Stromal cell of bone marrow (primary cell): Measurements from ENCODE around the gene LRRC3C.

Experiments
- DNase-seq: peaks from one replicate; pipeline ENCODE4 v3.0.0-alpha.2; 2012; ENCODE audit warnings: low read depth

LRRC3C gene

DNA sequence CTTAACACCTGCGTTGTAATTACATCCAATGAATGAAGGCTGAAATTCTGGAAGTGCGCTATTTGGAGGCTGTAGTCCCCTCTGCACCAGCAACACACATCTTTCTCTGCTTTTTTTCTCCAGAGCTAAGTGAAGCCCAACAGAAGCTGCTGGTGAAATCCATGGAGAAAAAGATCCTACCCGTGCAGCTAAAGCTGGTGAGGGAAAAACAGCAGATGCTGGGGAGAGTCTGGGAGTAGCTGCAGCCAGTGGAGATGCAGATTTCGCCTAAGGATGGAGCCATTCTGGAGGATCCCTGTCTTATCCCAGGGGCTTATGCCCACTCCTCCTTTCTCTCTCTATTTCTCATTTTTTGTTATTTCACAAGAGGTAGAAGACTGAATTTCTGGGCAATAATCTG, 48.3 kb downstream of the LRRC3C start:
- DNase-seq = no peak

- DNase-seq = peak; percentile 77
These were observed 51.6 kb downstream of the LRRC3C start for GRCh38 chr17:39979016-39979670.

- DNase-seq = no peak
These were observed 52.4 kb downstream of the LRRC3C start for GRCh38 chr17:39979893-39980350.

GRCh38 chr17:39980351-39981206, 53.0 kb downstream of the LRRC3C start, which contains the start of gene PSMD3:
Gene PSMD3, plus strand, starts transcription at chr17:39980807. Its CDS starts 164 bp downstream, at chr17:39980971.
- DNase-seq = peak; percentile 100

GRCh38 chr17:39981207-39981741, 53.7 kb downstream of the LRRC3C start:
- no peak for DNase-seq

- no peak for DNase-seq
These were observed 54.3 kb downstream of the LRRC3C start for GRCh38 chr17:39981766-39982375.

DNA sequence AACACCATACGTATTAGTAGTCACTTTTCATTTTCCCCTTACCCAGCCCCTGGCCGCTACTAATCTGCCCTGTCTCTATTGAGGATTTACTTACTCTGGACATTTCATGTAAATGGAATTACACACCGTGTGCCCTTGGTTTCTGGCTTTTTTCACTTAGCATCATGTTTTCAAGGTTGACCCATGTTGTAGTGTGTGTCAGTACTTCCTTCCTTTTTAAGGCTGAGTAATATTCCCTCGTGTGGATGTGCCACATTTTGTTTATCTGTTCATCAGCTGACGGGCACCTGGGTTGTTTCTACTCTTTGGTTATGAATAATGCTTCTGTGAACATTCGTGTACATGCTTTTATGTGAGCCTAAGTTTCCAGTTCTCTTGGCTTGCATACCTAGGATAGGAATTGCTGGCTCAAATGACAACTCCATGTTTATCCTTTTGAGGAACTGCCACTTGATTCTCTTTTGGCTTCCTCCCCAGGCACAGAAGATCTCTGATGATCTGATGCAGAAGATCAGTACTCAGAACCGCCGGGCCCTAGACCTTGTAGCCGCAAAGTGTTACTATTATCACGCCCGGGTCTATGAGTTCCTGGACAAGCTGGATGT, 60.8 kb downstream of the LRRC3C start:
- DNase-seq = no peak

GRCh38 chr17:39994448-39994847, 66.9 kb downstream of the LRRC3C start:
- no peak for DNase-seq
